H1 (cell line): Measurements from ENCODE around the gene TTC33. TPM values are rescaled to one million over a fixed set of nuclear protein-coding genes. Genes with fewer than 3 reads are reported as not detected.

Experiments used
- BCL11A ChIP-seq, 2 experiments: IDR thresholded peaks; one replicate each; pipeline ENCODE4 v1.6.1; 2011; ENCODE audit warnings: low read depth in 2 of 2, low read length in 2 of 2, mild to moderate bottlenecking in 2 of 2
- MAFK ChIP-seq: IDR thresholded peaks from 2 replicates; pipeline ENCODE4 v1.6.1; 2012; ENCODE audit warnings: low read depth, mild to moderate bottlenecking, improper control_type of control experiment, low read length
- NANOG ChIP-seq: IDR thresholded peaks from 2 replicates; pipeline ENCODE4 v1.6.1; 2011; ENCODE audit warnings: low read length, low read depth, mild to moderate bottlenecking, inconsistent platforms; ENCODE audit not compliant: insufficient read depth, poor library complexity, severe bottlenecking
- SAP30 ChIP-seq: fragments of 300-600 bp; sonication (generic); IDR thresholded peaks from 2 replicates; pipeline ENCODE4 v1.7.1; 2012; ENCODE audit warnings: low read length, moderate library complexity, mild to moderate bottlenecking, inconsistent platforms; ENCODE audit not compliant: insufficient read depth, insufficient replicate concordance
- TAF7 ChIP-seq: optimal IDR thresholded peaks from 2 replicates; pipeline ENCODE3; 2011; ENCODE audit warnings: low read depth, mild to moderate bottlenecking, inconsistent platforms, low read length, moderate library complexity, borderline replicate concordance
- polyA plus RNA-seq, 7 experiments: library from polyadenylated mRNA; depleted of rRNA in 3 of 7; stranded (reverse) in 5 of 7; unstranded in 2 of 7; fragments of >200 nt in 5 of 7; fragments of 200-250 nt in 2 of 7; gene quantifications; 1 replicate in 5 of 7; 2 replicates in 1 of 7; 4 replicates in 1 of 7; pipeline versions ENCODE4 v1.2.1 to v1.2.3, GENCODE V29; 2011 to 2013; ENCODE audit warnings: missing spikeins in 2 of 7, mixed read lengths in 2 of 7
- total RNA-seq: library from RNA; stranded (reverse); fragmentation: NEBNext Ultra II Directional; extraction: Animal tissue kit (Norgen Biotek cat#: 25700); gene quantifications from 2 replicates; pipeline ENCODE4 v1.2.1, GENCODE V29; 2021
- TF ChIP-seq, protein P1 (sequence below): fragments of 300-600 bp; sonication (generic); IDR thresholded peaks from 2 replicates; pipeline ENCODE4 v1.7.1; 2012; ENCODE audit warnings: low read length, moderate library complexity, mild to moderate bottlenecking, inconsistent platforms; ENCODE audit not compliant: insufficient replicate concordance
- TF ChIP-seq, protein P2 (sequence below), 3 experiments: IDR thresholded peaks; 1 replicate in 2 of 3; 2 replicates in 1 of 3; pipeline versions ENCODE4 v1.5.1 to v1.6.1; 2011; ENCODE audit warnings: low read length in 3 of 3, mild to moderate bottlenecking in 3 of 3, inconsistent platforms in 2 of 3, low read depth in 1 of 3, moderate library complexity in 1 of 3; ENCODE audit not compliant: insufficient read depth in 1 of 3; ENCODE audit errors: control extremely low read depth in 1 of 3

Gene TTC33
- total and polyA plus RNA-seq, 2 of the 8 experiments (the other 6 are each of a cell fraction or from before 2014, with no cell fraction given) = 1.2 to 12.6 TPM

DNA sequence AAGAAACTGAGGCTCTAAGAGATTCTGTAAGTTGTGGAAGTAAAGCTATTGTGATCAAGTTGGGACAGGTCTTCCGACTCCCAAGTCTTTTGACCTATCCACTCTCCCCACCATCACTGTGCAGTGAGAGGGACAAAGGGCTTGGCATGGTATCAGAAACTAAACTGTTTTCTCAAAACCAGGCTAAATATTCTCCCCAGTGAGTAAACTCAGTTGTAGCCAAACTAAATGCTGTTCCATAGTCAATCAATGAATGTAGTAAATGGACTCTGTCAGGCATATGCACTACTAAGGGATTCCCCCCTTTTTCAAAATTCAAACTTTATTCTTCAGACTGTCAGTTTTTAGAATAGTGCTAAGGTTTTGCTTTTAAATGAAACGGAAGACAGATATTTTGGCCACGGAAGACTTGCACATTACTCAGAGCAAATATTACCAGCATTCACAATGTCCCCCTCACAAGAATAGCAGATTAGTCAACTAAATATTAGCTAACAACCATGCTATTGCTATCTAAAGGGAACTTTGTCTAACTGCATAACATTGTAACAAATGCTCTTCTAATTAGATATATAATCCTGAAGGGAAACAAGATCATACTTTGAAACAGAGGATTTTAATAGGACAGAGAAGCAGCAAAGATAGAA lies 35.3 kb upstream of the TTC33 start (continued):
- TF ChIP-seq, protein P1, sequence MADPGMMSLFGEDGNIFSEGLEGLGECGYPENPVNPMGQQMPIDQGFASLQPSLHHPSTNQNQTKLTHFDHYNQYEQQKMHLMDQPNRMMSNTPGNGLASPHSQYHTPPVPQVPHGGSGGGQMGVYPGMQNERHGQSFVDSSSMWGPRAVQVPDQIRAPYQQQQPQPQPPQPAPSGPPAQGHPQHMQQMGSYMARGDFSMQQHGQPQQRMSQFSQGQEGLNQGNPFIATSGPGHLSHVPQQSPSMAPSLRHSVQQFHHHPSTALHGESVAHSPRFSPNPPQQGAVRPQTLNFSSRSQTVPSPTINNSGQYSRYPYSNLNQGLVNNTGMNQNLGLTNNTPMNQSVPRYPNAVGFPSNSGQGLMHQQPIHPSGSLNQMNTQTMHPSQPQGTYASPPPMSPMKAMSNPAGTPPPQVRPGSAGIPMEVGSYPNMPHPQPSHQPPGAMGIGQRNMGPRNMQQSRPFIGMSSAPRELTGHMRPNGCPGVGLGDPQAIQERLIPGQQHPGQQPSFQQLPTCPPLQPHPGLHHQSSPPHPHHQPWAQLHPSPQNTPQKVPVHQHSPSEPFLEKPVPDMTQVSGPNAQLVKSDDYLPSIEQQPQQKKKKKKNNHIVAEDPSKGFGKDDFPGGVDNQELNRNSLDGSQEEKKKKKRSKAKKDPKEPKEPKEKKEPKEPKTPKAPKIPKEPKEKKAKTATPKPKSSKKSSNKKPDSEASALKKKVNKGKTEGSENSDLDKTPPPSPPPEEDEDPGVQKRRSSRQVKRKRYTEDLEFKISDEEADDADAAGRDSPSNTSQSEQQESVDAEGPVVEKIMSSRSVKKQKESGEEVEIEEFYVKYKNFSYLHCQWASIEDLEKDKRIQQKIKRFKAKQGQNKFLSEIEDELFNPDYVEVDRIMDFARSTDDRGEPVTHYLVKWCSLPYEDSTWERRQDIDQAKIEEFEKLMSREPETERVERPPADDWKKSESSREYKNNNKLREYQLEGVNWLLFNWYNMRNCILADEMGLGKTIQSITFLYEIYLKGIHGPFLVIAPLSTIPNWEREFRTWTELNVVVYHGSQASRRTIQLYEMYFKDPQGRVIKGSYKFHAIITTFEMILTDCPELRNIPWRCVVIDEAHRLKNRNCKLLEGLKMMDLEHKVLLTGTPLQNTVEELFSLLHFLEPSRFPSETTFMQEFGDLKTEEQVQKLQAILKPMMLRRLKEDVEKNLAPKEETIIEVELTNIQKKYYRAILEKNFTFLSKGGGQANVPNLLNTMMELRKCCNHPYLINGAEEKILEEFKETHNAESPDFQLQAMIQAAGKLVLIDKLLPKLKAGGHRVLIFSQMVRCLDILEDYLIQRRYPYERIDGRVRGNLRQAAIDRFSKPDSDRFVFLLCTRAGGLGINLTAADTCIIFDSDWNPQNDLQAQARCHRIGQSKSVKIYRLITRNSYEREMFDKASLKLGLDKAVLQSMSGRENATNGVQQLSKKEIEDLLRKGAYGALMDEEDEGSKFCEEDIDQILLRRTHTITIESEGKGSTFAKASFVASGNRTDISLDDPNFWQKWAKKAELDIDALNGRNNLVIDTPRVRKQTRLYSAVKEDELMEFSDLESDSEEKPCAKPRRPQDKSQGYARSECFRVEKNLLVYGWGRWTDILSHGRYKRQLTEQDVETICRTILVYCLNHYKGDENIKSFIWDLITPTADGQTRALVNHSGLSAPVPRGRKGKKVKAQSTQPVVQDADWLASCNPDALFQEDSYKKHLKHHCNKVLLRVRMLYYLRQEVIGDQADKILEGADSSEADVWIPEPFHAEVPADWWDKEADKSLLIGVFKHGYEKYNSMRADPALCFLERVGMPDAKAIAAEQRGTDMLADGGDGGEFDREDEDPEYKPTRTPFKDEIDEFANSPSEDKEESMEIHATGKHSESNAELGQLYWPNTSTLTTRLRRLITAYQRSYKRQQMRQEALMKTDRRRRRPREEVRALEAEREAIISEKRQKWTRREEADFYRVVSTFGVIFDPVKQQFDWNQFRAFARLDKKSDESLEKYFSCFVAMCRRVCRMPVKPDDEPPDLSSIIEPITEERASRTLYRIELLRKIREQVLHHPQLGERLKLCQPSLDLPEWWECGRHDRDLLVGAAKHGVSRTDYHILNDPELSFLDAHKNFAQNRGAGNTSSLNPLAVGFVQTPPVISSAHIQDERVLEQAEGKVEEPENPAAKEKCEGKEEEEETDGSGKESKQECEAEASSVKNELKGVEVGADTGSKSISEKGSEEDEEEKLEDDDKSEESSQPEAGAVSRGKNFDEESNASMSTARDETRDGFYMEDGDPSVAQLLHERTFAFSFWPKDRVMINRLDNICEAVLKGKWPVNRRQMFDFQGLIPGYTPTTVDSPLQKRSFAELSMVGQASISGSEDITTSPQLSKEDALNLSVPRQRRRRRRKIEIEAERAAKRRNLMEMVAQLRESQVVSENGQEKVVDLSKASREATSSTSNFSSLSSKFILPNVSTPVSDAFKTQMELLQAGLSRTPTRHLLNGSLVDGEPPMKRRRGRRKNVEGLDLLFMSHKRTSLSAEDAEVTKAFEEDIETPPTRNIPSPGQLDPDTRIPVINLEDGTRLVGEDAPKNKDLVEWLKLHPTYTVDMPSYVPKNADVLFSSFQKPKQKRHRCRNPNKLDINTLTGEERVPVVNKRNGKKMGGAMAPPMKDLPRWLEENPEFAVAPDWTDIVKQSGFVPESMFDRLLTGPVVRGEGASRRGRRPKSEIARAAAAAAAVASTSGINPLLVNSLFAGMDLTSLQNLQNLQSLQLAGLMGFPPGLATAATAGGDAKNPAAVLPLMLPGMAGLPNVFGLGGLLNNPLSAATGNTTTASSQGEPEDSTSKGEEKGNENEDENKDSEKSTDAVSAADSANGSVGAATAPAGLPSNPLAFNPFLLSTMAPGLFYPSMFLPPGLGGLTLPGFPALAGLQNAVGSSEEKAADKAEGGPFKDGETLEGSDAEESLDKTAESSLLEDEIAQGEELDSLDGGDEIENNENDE = no peak
- TF ChIP-seq MAFK (no peak), TAF7 (no peak), NANOG (no peak), SAP30 (no peak), BCL11A (IDR thresholded peaks at IDR 0.05; ENCODE audit: low read depth in 2 of 2, low read length in 2 of 2) (no peak)
- TF ChIP-seq, protein P2, sequence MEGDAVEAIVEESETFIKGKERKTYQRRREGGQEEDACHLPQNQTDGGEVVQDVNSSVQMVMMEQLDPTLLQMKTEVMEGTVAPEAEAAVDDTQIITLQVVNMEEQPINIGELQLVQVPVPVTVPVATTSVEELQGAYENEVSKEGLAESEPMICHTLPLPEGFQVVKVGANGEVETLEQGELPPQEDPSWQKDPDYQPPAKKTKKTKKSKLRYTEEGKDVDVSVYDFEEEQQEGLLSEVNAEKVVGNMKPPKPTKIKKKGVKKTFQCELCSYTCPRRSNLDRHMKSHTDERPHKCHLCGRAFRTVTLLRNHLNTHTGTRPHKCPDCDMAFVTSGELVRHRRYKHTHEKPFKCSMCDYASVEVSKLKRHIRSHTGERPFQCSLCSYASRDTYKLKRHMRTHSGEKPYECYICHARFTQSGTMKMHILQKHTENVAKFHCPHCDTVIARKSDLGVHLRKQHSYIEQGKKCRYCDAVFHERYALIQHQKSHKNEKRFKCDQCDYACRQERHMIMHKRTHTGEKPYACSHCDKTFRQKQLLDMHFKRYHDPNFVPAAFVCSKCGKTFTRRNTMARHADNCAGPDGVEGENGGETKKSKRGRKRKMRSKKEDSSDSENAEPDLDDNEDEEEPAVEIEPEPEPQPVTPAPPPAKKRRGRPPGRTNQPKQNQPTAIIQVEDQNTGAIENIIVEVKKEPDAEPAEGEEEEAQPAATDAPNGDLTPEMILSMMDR (IDR thresholded peaks at IDR 0.05; ENCODE audit: control extremely low read depth in 1 of 3, insufficient read depth in 1 of 3, low read depth in 1 of 3, low read length in 3 of 3) = no peak
